Measurements from ENCODE around the gene KHSRP. TPM values are rescaled to one million over a fixed set of nuclear protein-coding genes. Genes with fewer than 3 reads are reported as not detected.

The KHSRP gene
- total RNA-seq, 1 donor from 2014 or later: 102 TPM

- Histone ChIP-seq H3K27ac (no peak overlapping the region), H3K27me3 (no peaks in the 10 kb centered on the region), H3K4me3 (no peak overlapping the region), H3K4me1 (no peaks in the 10 kb centered on the region), H3K9me3 (no peaks in the 10 kb centered on the region), H3K36me3 (no peaks in the 10 kb centered on the region)
- no peak for TF ChIP-seq POLR2A (IDR thresholded peaks at IDR 0.05)
- TF ChIP-seq POLR2AphosphoS5 (IDR thresholded peaks at IDR 0.05; ENCODE audit: insufficient read depth in 1 of 2, low read depth in 1 of 2): no peak
- TF ChIP-seq CTCF (IDR thresholded peaks at IDR 0.05): no peak
- intact Hi-C loops (cut with DNase I): no loop called here
- no peak for DNase-seq (ENCODE audit: extremely low spot score in 2 of 2)
These were observed 16.3 kb upstream of the KHSRP start for GRCh38 chr19:6440905-6441304.

GRCh38 chr19:6439743-6440142, 15.1 kb upstream of the KHSRP start:
- Histone ChIP-seq H3K27ac (no peak overlapping the region), H3K4me1 (no peaks in the 10 kb centered on the region), H3K4me3 (no peak overlapping the region), H3K36me3 (no peaks in the 10 kb centered on the region), H3K9me3 (no peaks in the 10 kb centered on the region), H3K27me3 (no peaks in the 10 kb centered on the region)
- no peak for TF ChIP-seq POLR2AphosphoS5 (IDR thresholded peaks at IDR 0.05; ENCODE audit: insufficient read depth in 1 of 2, low read depth in 1 of 2)
- no peak for TF ChIP-seq POLR2A (IDR thresholded peaks at IDR 0.05)
- no peak for TF ChIP-seq CTCF (IDR thresholded peaks at IDR 0.05)
- intact Hi-C loops (cut with DNase I): no loop called here
- no peak for DNase-seq (ENCODE audit: extremely low spot score in 2 of 2)

GRCh38 chr19:6433663-6434062, 9.1 kb upstream of the KHSRP start, which contains the start of gene SLC25A41:
Gene SLC25A41, minus strand, starts transcription at chr19:6433763. Its CDS starts 70 bp downstream, at chr19:6433693.
- no peak within 1 kb of the TSS for H3K27ac ChIP-seq
- no peak within 1 kb of the TSS for H3K4me3 ChIP-seq
- no peak for DNase-seq (ENCODE audit: extremely low spot score in 2 of 2)
- H3K36me3 ChIP-seq: no peaks in the 10 kb centered on the region
- no peaks in the 10 kb centered on the region for H3K4me1 ChIP-seq
- H3K9me3 ChIP-seq: no peaks in the 10 kb centered on the region
- no peaks in the 10 kb centered on the region for H3K27me3 ChIP-seq
- TF ChIP-seq POLR2AphosphoS5 (IDR thresholded peaks at IDR 0.05; ENCODE audit: insufficient read depth in 1 of 2, low read depth in 1 of 2): no peak
- no peak for TF ChIP-seq POLR2A (IDR thresholded peaks at IDR 0.05)
- TF ChIP-seq CTCF (IDR thresholded peaks at IDR 0.05): no peak
- intact Hi-C loops (cut with DNase I): no loop called here

- H3K27me3 ChIP-seq: no peaks in the 10 kb centered on the region
- no peak for TF ChIP-seq POLR2A (IDR thresholded peaks at IDR 0.05)
- TF ChIP-seq CTCF (IDR thresholded peaks at IDR 0.05): no peak
- no peak overlapping the region for H3K4me3 ChIP-seq
- intact Hi-C loops (cut with DNase I): no loop called here
- H3K4me1 ChIP-seq: no peaks in the 10 kb centered on the region
- H3K27ac ChIP-seq: no peak overlapping the region
- H3K36me3 ChIP-seq: no peaks in the 10 kb centered on the region
- no peaks in the 10 kb centered on the region for H3K9me3 ChIP-seq
- DNase-seq (ENCODE audit: extremely low spot score in 2 of 2): no peak
These were observed 8.6 kb upstream of the KHSRP start for GRCh38 chr19:6433165-6433564.

GRCh38 chr19:6431891-6432290, 7.3 kb upstream of the KHSRP start:
- Histone ChIP-seq H3K27me3 (no peaks in the 10 kb centered on the region), H3K27ac (no peak overlapping the region), H3K36me3 (no peaks in the 10 kb centered on the region), H3K4me1 (no peaks in the 10 kb centered on the region), H3K9me3 (no peaks in the 10 kb centered on the region), H3K4me3 (no peak overlapping the region)
- TF ChIP-seq CTCF (IDR thresholded peaks at IDR 0.05) (no peak), POLR2A (IDR thresholded peaks at IDR 0.05) (no peak), POLR2AphosphoS5 (IDR thresholded peaks at IDR 0.05; ENCODE audit: insufficient read depth in 1 of 2, low read depth in 1 of 2) (no peak)
- intact Hi-C loops (cut with DNase I): no loop called here
- no peak for DNase-seq (ENCODE audit: extremely low spot score in 2 of 2)

All from vagina (tissue), 2 donors.